NOMO-1 treated with DMSO at 0.1 percent for 48 hours (cell line): ENCODE measurements around the gene KRTAP12-1.
"Not testable (repeated sequence)": the region's sequence is repeated elsewhere in the genome, so short reads cannot be mapped to it uniquely, and the experiment has no call there.

Experiments
- DNase-seq: peaks from one replicate; lab custom pipeline; 2025; ENCODE audit not compliant: unreplicated experiment; lab: John Stamatoyannopoulos, UW

Gene KRTAP12-1

DNA sequence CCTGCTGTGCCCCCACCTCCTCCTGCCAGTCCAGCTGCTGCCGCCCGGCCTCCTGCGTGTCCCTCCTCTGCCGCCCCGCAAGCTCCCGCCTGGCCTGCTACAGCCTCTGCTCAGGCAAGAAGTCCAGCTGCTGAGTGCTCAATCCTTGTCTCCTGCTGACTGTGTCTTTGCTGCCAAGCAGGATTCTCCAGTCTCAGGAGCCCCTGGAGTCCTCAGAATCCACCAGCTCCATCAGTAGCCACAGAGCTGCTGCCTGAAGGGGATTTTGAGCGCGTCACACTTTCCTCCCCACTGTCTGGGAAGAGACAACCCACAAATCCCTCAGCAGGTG is 34.8 kb downstream of the KRTAP12-1 start:
- DNase-seq, result no peak

DNA sequence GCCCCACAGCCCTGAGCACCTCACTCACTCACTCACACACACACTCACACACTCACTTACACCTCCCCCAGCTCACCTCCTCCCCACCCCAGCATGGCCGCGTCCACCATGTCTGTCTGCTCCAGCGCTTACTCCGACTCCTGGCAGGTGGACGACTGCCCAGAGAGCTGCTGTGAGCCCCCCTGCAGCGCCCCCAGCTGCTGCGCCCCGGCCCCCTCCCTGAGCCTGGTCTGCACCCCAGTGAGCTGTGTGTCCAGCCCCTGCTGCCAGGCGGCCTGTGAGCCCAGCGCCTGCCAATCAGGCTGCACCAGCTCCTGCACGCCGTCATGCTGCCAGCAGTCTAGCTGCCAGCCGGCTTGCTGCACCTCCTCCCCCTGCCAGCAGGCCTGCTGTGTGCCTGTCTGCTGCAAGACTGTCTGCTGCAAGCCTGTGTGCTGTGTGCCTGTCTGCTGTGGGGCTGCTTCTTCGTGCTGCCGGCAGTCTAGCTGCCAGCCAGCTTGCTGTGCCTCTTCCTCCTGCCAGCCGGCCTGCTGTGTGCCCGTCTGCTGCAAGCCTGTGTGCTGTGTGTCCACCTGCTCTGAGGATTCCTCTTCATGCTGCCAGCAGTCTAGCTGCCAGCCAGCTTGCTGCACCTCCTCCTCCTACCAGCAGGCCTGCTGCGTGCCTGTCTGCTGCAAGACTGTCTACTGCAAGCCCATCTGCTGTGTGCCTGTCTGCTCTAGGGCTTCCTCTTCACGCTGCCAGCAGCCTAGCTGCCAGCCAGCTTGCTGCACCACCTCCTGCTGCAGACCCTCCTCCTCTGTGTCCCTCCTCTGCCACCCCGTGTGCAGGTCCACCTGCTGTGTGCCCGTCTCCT is 35.4 kb downstream of the KRTAP12-1 start, which contains the start of gene KRTAP10-11:
KRTAP10-11 (plus strand) TSS at position 49 of the 856 bp plus-strand sequence; CDS start at position 94, 45 bp downstream.
- DNase-seq, result not testable (repeated sequence)

DNA sequence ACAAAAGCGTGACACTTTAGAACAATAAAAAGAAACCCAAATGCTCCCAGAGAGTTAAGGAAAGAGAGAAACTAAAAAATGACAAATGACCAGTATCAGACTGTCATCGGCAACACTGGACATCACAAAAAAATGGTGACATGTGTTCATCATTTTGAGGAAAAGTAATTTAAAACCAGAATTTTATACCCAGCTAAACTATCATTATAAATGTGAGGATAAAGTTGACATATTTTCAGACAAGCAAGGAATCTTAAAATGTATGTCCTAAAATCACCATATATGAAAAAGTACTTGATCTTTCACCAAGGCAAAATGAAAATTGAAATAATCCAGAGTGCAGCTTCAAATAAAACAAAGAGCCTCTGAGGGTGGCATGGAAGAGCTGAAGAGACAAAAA is 37.1 kb downstream of the KRTAP12-1 start:
- DNase-seq, result no peak

DNA sequence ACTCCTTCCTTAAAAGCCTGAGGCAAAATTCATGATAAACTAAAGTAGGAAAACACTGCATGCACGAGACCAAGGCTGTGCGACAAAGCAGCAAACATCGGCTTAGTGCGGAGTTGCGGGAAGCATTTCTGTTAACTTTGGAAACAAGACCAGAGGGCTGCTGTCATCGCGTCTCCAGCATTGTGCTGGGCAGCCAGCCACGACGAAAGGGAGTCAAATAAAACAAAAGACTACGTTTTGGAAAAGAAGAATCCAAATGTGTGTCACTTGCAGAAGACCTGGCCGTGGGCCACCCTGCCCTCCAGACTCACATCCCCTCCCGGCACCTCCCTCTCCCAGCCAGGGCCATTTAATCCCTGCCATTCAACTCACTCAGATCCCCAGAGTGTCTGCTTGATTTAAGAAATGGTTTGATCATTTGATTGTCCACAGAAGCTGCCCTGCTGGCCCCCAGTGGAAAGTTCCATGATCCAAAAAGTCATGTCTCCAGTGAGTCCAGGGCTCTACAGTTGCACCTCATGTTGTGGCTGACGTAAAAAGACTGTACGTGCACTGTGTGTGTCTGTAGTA is 38.1 kb downstream of the KRTAP12-1 start:
- DNase-seq, result no peak

DNA sequence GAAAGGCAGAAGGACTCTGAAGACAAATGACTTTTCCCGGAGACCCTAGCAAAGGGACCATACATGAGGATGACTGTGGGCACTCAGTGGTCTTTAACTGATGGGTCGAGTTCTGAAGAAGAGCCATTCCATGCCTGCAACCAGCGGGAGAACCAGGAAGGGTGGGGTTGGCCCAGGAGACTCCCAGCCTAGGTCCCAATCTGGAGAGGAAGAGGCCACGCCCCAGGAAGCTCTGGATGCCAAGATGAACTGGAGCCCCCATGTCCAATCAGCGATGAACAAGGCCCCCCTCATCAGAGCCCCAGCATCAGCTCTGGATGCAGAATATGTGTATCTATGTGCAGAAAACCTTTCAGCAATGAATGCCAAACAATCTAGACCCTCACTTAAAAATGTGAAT is 41.2 kb downstream of the KRTAP12-1 start:
- DNase-seq, result no peak

- no peak for DNase-seq
These were observed 42.7 kb downstream of the KRTAP12-1 start for GRCh38 chr21:44639331-44639655.

DNA sequence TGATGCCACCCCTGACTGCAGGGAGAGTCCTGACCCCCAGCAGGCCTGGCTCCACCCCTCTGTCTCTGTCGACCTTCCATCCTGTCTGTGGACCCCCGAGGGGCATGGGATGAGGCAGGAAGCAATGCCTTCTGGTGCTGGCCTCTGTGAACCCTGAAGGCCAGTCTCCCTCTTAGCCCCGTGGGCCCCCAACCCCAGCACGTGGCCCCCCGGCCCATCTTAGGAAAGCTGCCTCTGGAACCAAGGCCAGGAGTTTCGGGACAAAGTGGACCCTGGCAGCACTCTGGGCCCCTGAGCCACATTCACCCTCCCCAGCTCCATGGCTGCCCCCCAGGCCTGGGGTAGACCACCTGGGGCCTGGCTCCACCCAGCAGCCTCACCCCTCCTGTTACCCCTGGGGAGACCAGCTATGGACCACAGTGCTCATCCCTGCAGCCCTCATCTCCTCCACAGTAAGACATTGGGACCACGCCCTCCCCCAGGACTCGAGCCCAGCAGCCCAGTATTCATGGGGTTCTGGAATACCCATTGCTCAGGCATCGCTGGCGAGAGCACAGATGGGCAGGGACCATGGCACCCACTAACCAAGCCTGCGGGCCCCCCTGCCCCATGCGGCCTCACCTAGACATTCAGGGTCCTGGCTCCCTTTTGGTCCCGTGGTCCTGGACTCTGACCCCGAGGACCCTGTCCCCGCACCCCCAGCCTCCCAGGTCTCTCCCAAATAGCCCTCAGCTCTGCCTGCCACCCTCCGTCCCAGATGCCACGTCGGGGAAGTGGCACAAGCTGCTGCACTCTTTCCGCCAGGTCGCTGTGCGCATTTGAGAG is 43.2 kb downstream of the KRTAP12-1 start:
- DNase-seq, result not testable (repeated sequence)

GRCh38 chr21:44637851-44638348 is 44.1 kb downstream of the KRTAP12-1 start:
- DNase-seq, result not testable (repeated sequence)

DNA sequence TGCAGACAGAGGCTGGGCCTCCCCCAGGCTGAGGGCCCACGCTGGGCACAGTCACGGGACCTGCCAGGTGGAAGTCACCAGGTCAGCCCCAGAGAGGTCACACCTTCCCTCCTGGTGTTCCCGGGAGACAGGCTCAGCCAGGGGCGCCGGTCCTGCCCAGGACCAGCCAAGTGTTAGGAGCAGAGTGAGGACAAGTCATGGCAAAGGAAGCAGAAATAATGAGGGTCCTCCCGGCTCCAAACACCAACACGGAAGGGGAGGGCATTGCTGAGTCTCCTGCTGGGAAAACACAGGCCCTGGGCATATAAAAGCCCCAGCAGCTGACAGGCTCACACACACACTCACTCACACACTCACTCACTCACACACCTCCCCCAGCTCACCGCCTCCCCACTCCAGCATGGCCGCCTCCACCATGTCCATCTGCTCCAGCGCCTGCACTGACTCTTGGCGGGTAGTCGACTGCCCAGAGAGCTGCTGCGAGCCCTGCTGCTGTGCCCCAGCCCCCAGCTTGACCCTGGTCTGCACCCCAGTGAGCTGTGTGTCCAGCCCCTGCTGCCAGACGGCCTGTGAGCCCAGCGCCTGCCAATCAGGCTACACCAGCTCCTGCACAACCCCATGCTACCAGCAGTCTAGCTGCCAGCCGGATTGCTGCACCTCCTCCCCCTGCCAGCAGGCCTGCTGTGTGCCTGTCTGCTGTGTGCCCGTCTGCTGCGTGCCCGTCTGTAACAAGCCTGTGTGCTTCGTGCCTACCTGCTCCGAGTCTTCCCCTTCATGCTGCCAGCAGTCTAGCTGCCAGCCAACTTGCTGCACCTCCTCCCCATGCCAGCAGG is 44.7 kb downstream of the KRTAP12-1 start, which contains the start of gene KRTAP10-10:
KRTAP10-10 (plus strand) TSS at position 339 of the 833 bp plus-strand sequence; CDS start at position 401, 62 bp downstream.
- DNase-seq, result no peak

DNA sequence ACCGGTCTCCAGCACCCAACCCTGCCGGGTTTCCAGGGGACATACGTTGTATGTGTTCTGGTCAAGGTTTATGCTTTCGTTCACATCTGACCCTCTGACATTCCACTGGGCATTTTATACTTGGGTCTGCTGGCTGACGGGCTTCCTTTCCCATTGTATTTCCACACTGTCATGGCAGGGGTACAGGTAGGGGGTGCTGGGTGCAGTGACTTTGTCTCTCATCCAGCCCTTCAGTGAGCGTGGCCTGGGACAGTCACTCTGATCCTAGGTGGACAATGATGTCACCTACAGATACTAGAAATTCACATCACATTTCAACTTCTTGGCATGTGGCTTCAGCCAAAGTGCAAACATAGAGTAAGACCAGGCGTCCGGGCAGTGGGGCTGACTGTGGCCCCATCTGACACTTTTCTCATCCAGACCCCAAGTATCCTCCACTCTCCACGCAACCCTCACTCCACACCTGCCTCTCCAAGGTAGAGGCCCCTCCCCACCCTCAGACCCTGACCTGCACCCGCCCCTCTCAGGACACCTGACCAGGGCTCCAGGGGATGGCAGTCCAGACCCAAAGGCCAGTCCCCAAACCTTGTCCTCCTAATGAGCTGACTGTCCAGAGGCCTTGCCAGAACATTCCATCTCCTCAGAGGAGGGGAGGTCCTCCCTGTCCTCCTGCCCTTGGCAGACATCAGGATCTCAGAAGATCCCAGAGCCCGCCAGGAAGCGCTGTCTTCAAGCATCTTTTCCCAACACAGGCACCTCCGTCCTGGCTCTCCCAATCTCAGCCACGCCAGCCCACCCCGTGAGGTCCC is 45.5 kb downstream of the KRTAP12-1 start:
- no peak for DNase-seq

DNA sequence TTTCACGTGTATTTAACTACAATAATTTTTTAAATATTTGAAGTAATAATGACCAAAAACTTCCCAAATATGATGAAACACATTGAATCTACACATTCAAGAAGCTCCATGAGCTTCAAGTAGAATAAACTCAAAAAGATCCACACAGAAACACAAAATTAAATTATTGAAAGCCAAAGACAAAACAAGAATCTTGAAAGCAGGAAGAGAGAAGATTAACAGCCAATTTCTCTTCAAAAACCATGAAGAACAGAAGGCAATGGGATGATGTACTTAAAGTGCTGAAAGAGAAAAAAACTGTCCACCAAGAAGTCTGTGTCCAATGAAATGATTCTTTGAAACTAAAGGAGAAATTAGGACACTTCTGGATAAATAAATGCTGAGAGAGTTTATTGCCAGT is 49.9 kb downstream of the KRTAP12-1 start:
- no peak for DNase-seq
